GM18951 (cell line): ENCODE results near the gene APPL1.

ENCODE experiments used
- POLR2A ChIP-seq: IDR thresholded peaks from 4 replicates; pipeline ENCODE4 v1.6.1; 2011; ENCODE audit warnings: mild to moderate bottlenecking; ENCODE audit not compliant: insufficient read length, insufficient read depth; ENCODE audit errors: extremely low read depth
- in situ Hi-C: fragments of 300-500 bp; cut with MboI; formaldehyde crosslinking; loops from one replicate; pipeline ENCODE4 v1.12.0; 2022; ENCODE audit warnings: low sequenced_read_pairs, mixed read lengths, inconsistent platforms; ENCODE audit not compliant: unreplicated experiment

Gene APPL1

DNA sequence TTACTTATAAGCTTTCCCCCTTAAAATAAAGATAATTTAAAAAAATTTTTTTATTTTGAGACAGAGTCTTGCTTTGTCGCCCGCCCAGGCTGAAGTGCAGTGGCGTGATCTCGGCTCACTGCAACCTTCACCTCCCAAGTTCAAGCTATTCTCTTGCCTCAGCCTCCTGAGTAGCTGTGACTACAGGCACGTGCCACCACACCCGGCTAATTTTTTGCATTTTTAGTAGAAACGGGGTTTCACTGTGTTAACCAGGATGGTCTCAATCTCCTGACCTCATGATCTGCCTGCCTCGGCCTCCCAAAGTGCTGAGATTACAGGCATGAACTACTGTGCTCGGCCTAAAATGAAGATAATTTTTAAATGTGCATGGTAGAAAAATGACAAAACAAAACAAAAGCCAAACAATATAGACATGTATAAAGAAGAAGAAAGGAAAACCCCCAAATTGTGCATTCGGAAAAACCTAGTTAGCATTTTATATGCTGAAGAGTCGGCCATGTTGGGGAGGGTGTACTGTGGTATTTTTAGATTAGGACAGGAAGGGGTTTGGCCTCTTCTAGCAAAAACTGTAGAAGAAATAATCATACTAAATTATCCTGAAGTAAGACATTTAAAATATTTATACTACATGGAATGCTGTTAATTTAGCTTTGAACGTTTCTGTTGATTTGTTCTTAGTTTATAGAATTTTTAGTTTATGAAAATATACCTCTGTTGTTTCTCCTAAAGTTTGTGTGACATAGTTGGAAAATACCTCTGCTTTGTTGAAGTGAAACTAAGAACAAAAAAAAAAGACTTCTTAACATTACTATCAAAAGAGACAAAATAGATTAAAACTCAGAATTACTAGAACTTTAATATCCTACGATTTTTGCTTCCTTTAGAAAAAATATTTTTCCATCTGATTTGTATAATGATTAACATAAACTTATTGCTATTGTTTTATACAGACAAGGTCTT lies 7.4 kb downstream of the APPL1 start:
- TF ChIP-seq POLR2A: no peak
- in situ Hi-C loops: no loop called here

- TF ChIP-seq POLR2A: no peak
- in situ Hi-C loops: no loop called here
Observed at GRCh38 chr3:57244946-57245345, 17.4 kb downstream of the APPL1 start.

GRCh38 chr3:57252404-57252803 lies 24.9 kb downstream of the APPL1 start:
- in situ Hi-C loops: no loop called here
- TF ChIP-seq POLR2A: no peak

DNA sequence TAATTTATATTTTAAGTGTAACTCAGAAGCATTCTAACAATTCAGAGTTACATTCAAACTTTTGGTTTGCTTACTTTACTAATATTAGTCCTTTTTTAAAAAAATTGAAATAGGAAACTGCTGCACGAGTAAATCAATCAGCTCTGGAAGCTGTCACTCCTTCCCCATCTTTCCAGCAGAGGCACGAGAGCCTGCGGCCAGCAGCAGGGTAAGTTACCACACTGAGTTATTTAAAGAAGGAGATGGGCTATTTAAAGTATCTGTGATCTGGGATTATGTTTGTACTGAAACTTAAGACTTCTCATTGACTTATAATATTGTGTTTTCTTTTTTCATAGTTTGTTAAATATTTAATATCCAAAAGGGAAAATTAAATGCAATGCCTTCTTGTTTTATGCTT lies 29.3 kb downstream of the APPL1 start:
- in situ Hi-C loops: no loop called here
- no peak for TF ChIP-seq POLR2A

GRCh38 chr3:57257678-57258077 lies 30.1 kb downstream of the APPL1 start:
- in situ Hi-C loops: no loop called here
- TF ChIP-seq POLR2A: no peak

GRCh38 chr3:57261119-57261518 lies 33.6 kb downstream of the APPL1 start:
- in situ Hi-C loops: no loop called here
- no peak for TF ChIP-seq POLR2A

GRCh38 chr3:57261929-57262328 lies 34.4 kb downstream of the APPL1 start:
- TF ChIP-seq POLR2A: no peak
- in situ Hi-C loops: no loop called here

GRCh38 chr3:57268416-57268815 lies 40.9 kb downstream of the APPL1 start:
- in situ Hi-C loops: no loop called here
- no peak for TF ChIP-seq POLR2A

- TF ChIP-seq POLR2A: no peak
- in situ Hi-C loops: no loop called here
Observed at GRCh38 chr3:57274845-57275244, 47.3 kb downstream of the APPL1 start.

- TF ChIP-seq POLR2A: no peak
- in situ Hi-C loops: no loop called here
Observed at GRCh38 chr3:57275393-57275792, 47.9 kb downstream of the APPL1 start.

DNA sequence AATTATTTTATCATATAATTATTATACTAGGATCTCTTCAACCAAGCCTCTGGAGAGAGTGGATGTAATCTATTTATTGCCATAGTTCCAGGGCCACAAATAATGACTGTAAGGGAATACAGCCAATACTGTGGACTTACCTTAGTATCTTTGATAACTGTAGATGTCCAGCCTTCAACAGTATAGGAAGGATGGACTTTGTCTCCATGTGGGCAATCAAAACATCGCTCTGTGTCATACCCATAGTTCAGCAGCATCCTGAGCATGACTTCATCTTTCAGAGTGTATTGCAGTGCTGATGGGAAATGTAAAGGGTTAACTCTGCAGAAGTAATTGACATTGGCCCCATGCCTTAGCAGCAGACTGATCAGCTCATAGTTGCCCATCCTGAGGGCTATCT lies 50.7 kb downstream of the APPL1 start:
- in situ Hi-C loops: no loop called here
- no peak for TF ChIP-seq POLR2A

DNA sequence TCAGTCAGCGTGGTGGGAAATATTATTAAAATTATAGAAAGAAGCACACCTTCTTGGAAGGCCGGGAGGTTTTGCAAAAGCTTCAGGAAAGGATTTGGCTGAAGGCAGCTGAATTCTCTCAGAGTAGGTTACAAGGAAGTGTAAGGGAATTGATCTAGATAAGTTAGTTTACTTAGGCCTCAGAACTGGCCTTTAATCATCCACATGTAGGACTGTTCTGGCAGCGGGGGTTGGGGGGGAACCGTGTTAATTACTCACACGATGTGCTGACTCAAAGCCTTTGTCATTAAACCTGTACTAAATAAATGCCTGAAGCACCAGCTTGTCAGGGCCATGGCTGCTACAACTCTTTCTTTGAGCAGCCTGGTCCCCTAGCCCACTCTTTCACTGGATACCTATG lies 52.2 kb downstream of the APPL1 start:
- no peak for TF ChIP-seq POLR2A
- in situ Hi-C loops: no loop called here

DNA sequence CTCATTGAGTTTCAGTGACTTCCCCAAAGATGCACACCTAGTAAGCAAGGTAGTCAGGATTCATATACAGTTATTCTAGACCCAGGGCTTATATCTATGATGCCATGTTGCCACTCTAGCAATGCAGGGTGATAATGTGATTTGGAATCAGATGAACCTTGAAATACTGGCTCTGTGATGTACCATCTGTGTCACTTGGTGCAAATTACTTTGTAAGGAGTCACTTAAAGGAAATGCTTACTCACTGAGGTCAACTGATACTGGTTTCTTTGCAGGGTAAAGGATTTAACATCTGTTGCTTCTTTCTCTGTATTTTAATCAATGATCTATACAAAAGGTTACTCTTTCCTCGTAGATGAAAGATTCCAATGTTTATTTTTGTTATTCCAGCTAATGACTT lies 54.2 kb downstream of the APPL1 start:
- in situ Hi-C loops: no loop called here
- no peak for TF ChIP-seq POLR2A

DNA sequence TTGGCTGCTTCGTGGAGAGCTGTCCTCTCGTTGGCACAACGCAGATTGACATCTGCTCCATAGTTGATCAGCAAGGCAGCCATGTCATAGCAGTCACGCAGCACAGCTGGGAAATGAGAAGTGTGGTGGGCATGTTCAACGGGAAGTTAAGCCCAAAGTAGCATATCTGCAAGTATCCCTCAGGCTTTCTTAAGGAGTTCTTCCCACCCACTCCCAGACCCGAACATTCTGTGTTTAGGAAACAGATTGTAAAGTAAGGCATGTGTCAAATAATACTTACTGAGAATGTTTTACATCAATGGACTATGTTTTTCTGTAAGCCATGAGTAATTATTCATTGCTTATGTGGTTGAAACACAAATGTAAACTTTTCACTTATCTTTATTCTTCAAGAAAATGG lies 55.8 kb downstream of the APPL1 start:
- in situ Hi-C loops: no loop called here
- no peak for TF ChIP-seq POLR2A
